D721Med (cell line): Measurements from ENCODE around the gene PHLPP1.

Source experiments
- DNase-seq: peaks from one replicate; pipeline ENCODE4 v3.0.0; 2011; ENCODE audit warnings: low spot score; ENCODE audit not compliant: insufficient read length
- FAIRE-seq: peaks from 2 replicates; lab custom pipeline; 2011; peaks lifted over from hg19 to GRCh38; lab: Jason Lieb, UNC
- TF ChIP-seq, protein P1 (sequence below): IDR thresholded peaks from 2 replicates; pipeline ENCODE4 v1.5.1; 2012; ENCODE audit warnings: mild to moderate bottlenecking, control low read depth; ENCODE audit not compliant: insufficient read depth; ENCODE audit errors: missing control alignments

PHLPP1 gene

DNA sequence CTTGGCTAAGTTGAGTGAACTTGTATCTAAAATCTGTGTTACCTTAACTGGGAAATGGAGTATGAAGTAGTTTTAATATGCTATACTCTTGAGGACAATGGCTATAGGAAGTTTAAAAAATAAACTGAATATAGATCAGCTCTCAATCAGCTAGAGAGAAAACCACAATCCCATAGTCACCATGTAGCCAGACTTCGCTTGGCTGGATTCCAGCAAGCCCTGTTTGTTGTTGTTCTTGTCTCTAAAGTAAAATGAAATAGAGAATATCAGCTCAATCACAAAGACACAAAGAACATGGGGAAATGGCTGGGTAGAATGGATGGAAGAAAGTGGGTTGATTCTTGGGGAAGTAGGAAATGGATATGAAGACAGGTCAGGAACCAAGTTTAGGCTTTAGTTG, 234.9 kb downstream of the PHLPP1 start:
- FAIRE-seq (no peak), DNase-seq (peak; percentile 6)
- TF ChIP-seq, protein P1, sequence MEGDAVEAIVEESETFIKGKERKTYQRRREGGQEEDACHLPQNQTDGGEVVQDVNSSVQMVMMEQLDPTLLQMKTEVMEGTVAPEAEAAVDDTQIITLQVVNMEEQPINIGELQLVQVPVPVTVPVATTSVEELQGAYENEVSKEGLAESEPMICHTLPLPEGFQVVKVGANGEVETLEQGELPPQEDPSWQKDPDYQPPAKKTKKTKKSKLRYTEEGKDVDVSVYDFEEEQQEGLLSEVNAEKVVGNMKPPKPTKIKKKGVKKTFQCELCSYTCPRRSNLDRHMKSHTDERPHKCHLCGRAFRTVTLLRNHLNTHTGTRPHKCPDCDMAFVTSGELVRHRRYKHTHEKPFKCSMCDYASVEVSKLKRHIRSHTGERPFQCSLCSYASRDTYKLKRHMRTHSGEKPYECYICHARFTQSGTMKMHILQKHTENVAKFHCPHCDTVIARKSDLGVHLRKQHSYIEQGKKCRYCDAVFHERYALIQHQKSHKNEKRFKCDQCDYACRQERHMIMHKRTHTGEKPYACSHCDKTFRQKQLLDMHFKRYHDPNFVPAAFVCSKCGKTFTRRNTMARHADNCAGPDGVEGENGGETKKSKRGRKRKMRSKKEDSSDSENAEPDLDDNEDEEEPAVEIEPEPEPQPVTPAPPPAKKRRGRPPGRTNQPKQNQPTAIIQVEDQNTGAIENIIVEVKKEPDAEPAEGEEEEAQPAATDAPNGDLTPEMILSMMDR = no peak

DNA sequence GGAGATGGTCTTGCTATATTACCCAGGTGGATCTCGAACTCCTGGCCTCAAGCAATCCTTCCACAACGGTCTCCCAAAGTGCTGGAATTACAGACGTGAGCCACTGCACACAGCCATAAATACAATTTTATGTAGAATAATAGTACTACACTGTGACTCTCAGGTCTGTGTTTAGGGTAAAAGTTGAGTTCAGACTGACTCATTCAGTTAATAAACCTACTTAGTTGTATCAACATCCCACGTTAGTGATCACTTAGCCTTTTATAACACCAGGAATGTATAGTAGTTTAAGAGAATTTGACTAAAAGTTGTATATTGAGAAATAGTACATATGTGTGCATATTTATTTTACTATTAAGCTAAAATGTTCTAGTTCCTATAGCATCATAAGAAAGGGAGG, 237.5 kb downstream of the PHLPP1 start:
- TF ChIP-seq, protein P1 = no peak
- no peak for FAIRE-seq
- peak; percentile 17 for DNase-seq

DNA sequence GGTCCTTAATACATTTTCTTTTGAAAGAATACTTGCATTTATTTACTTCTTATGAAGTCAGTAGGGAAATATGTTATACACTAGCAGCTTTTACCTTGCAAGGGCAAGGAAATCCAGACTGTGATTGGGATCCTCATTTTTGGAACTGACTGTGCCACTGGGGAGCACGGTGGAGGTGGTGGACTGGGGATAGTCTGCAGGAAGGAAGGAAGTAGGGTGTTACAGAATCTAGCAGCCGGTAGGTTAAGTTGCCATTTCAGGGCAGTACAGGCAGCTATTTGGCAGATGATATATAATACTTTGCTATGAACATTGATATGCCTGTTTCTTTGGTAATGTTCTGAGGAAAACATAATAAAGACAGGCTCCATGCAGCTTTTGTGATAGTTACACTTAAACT, 238.3 kb downstream of the PHLPP1 start:
- peak; percentile 5 for DNase-seq
- TF ChIP-seq, protein P1 = no peak
- FAIRE-seq = no peak

DNA sequence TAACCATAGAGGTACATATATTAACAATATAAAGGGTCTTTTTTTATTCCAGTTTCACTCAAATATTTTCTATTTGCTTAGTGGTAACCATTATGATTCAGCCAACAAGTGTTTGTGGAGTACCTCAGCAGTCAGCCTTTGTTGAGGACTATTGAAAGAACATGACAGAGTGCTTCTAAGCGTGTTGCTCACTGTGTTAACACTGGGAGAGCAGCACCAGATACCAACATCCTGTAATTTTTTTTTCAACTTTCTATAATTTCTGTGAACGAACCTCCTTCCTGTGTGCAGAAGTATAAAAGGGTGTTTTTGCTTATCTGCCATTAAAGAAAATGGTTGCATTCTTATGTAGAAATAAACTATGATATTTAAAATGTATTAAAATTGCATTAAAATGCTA, 239.0 kb downstream of the PHLPP1 start:
- TF ChIP-seq, protein P1 = no peak
- DNase-seq (peak; percentile 9), FAIRE-seq (no peak)

DNA sequence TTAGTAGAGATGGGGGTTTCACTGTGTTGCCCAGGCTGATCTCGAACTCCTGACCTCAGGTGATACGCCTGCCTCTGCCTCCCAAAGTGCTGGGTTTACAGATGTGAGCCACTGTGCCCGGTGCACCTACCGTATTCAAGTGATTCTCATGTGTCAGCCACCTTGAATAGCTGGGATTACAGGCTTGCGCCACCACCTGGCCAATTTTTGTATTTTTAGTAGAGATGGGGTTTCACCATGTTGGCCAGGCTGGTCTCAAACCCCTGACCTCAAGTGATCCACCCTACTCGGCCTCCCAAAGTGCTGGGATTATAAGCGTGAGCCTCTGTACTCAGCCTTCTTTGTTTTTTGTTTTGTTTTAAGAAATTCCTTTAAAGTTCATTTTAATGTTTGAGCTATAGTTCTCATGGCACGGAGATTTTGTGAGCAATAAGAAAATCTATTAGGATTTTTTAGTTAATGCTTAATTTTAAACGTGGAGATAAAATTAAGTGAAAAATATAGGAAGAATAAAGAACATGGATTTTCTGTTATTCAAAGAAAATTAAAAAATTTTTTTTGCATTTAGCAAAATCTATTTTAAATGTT, 242.6 kb downstream of the PHLPP1 start:
- TF ChIP-seq, protein P1 = peak; percentile 41
- FAIRE-seq (no peak), DNase-seq (no peak)

DNA sequence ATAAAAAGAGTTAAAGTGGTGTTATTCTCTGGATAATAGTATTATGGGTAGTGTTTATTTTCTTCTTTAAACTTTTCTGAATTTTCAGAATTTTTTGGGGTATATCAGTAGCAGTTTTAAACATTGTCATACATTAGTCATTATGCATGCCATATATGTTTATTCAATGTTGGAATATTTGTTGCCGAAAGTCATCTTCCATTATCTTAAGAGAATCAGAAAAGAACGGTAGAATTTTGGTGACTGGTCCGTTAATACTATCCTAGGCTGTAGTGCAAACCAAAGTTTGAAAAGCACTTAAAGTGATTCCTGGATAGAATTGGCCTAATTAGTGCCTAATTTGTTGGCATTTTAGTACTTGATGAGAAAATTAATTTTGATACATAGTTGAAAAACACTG, 244.1 kb downstream of the PHLPP1 start:
- no peak for DNase-seq
- no peak for FAIRE-seq
- TF ChIP-seq, protein P1 = no peak

DNA sequence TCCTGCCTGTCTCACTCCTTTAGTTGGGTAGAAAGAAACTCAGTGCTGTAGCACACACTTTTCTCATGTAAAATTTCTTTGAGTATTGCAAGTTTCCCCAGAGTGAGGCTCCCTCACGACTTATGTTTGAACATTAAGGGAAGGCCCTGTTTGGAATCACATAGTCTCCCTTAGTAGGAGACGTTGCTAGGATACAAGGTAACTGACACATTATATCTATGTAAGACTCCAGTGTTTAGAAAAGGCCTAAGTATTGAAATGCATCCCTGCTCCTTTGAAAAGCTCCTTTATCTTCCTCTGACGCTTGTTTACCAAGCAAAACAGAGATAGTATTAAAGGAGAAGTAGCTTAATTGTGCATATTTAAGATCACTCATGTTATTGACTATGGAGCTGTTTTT, 248.2 kb downstream of the PHLPP1 start:
- FAIRE-seq (no peak), DNase-seq (no peak)
- TF ChIP-seq, protein P1 = no peak
